ENCODE measurements around the gene MAFG. TPM values are rescaled to one million over a fixed set of nuclear protein-coding genes. Genes with fewer than 3 reads are reported as not detected.

MAFG gene
- total and polyA plus RNA-seq, 2 donors (not counting 3 experiments of a cell fraction or from before 2014, with no cell fraction given): 27.6 to 35.0 TPM

GRCh38 chr17:81899514-81900166 lies 27.9 kb downstream of the MAFG start:
- no peak for TF ChIP-seq MYC (IDR thresholded peaks at IDR 0.05; ENCODE audit: low read depth, low read length)
- TF ChIP-seq MAX (IDR thresholded peaks at IDR 0.05; ENCODE audit: insufficient read depth, insufficient read length): no peak
- TF ChIP-seq POLR2A (IDR thresholded peaks at IDR 0.05; ENCODE audit: low read depth, low read length): no peak
- no peak for TF ChIP-seq FOS (IDR thresholded peaks at IDR 0.05; ENCODE audit: borderline replicate concordance, insufficient read depth, low read length)
- TF ChIP-seq POLR2AphosphoS5 (IDR thresholded peaks at IDR 0.05; ENCODE audit: insufficient read depth, low read depth, low read length): no peak
- TF ChIP-seq JUN (IDR thresholded peaks at IDR 0.05; ENCODE audit: borderline replicate concordance, insufficient read depth, insufficient read length, low read depth): no peak
- TF ChIP-seq GATA2 (IDR thresholded peaks at IDR 0.05; ENCODE audit: insufficient read depth, insufficient read length, low read depth, low read length): no peak
- no peak for TF ChIP-seq EZH2 (IDR thresholded peaks at IDR 0.05; ENCODE audit: borderline replicate concordance, low read depth, low read length, severe bottlenecking)
- TF ChIP-seq CTCF (IDR thresholded peaks at IDR 0.05; ENCODE audit: extremely low read depth in 1 of 2, insufficient read depth in 1 of 2, low read depth in 1 of 2, low read length in 2 of 2): no peak
- Histone ChIP-seq H3K9me3 (replicated peaks; ENCODE audit: control insufficient read depth, insufficient read depth, low read length) (no peaks in the 10 kb centered on the region), H3K4me3 (replicated peaks in 1 of 3; ENCODE audit: insufficient read depth in 1 of 3, low read depth in 1 of 3, low read length in 3 of 3) (no peak overlapping the region), H3K9me1 (replicated peaks; ENCODE audit: control insufficient read depth, extremely low read depth, insufficient read depth, low read length) (no peaks in the 10 kb centered on the region), H3K36me3 (ENCODE audit: control insufficient read depth in 2 of 2, extremely low read depth in 1 of 2, insufficient read depth in 2 of 2, low read length in 2 of 2) (peaks cover 7 to 12% of the 10 kb centered on the region in 2 experiments), H3K27ac (ENCODE audit: insufficient read depth, low read depth, low read length) (no peak overlapping the region), H3K27me3 (ENCODE audit: control insufficient read depth in 2 of 2, insufficient read depth in 2 of 2, low read length in 2 of 2) (no peaks in the 10 kb centered on the region), H3K79me2 (ENCODE audit: control insufficient read depth, insufficient read depth, low read length) (no peaks in the 10 kb centered on the region), H3K4me2 (ENCODE audit: insufficient read depth, low read length) (no peak overlapping the region), H4K20me1 (replicated peaks; ENCODE audit: control insufficient read depth, extremely low read depth, insufficient read depth, low read length) (no peaks in the 10 kb centered on the region), H2AFZ (ENCODE audit: low read depth, low read length) (no peak overlapping the region), H3K4me1 (ENCODE audit: control insufficient read depth, extremely low read depth, insufficient read depth, low read length) (peaks cover 3% of the 10 kb centered on the region), H3K9ac (replicated peaks; ENCODE audit: extremely low read depth, insufficient read depth, low read length) (no peak overlapping the region)
- no peak for DNase-seq (ENCODE audit: low read depth, low spot score)
- FAIRE-seq: no peak
- ChIA-PET CTCF (no interaction called here), POLR2A (no interaction called here)
- intact Hi-C loops (cut with micrococcal nuclease): no loop called here
- BruUV-seq (replicated peaks): no TSS peak
- dilution Hi-C loops (cut with MboI; ENCODE audit: extremely low pct_ligation_motif_present, low sequenced_read_pairs): no loop called here

Measured in endothelial cell of umbilical vein (primary cell).